ENCODE measurements around the gene APOBEC3H. TPM values are rescaled to one million over a fixed set of nuclear protein-coding genes. Genes with fewer than 3 reads are reported as not detected.

The APOBEC3H gene
- total RNA-seq, 1 experiment from 2014 or later = 1.2 TPM

GRCh38 chr22:39142088-39142680 is 45.1 kb downstream of the APOBEC3H start:
- ChIA-PET CTCF (interaction anchor here (0.6 kb wide), 1 partner anchor 174 kb away, joined by 3 read pairs; no protein-coding TSS in a partner anchor), POLR2A (interaction anchor here (0.6 to 1.2 kb wide), 3 partner anchors 128 to 437 kb away, joined by 3 to 5 read pairs (median 3); partner anchors contain the start of genes APOBEC3C, GTPBP1 and RPL3)
- H3K9me3 Mint-ChIP-seq (ENCODE audit: unreplicated experiment) = no peaks in the 10 kb centered on the region
- H3K27me3 Mint-ChIP-seq (ENCODE audit: insufficient read depth, unreplicated experiment) = no peaks in the 10 kb centered on the region
- DNase-seq (ENCODE audit: unreplicated experiment) = no peak
- no peak overlapping the region for H3K4me3 Mint-ChIP-seq (ENCODE audit: unreplicated experiment)
- no peak overlapping the region for H3K27ac Mint-ChIP-seq (ENCODE audit: low read depth, unreplicated experiment)
- H3K36me3 Mint-ChIP-seq (ENCODE audit: insufficient read depth, unreplicated experiment) = no peaks in the 10 kb centered on the region
- H3K4me1 Mint-ChIP-seq (ENCODE audit: insufficient read depth, unreplicated experiment) = no peaks in the 10 kb centered on the region
- no TSS peak for BruUV-seq (replicated peaks)
- intact Hi-C loops (cut with micrococcal nuclease) = no loop called here
- no peak for TF ChIP-seq CTCF (IDR thresholded peaks at IDR 0.05; ENCODE audit: unreplicated experiment)

GRCh38 chr22:39144101-39144767 is 47.2 kb downstream of the APOBEC3H start:
- TF ChIP-seq CTCF (IDR thresholded peaks at IDR 0.05; ENCODE audit: unreplicated experiment) = no peak
- Mint-ChIP-seq H3K9me3 (ENCODE audit: unreplicated experiment) (no peaks in the 10 kb centered on the region), H3K27ac (ENCODE audit: low read depth, unreplicated experiment) (no peak overlapping the region), H3K36me3 (ENCODE audit: insufficient read depth, unreplicated experiment) (no peaks in the 10 kb centered on the region), H3K4me3 (ENCODE audit: unreplicated experiment) (peak overlapping the region; percentile 72), H3K4me1 (ENCODE audit: insufficient read depth, unreplicated experiment) (no peaks in the 10 kb centered on the region), H3K27me3 (ENCODE audit: insufficient read depth, unreplicated experiment) (no peaks in the 10 kb centered on the region)
- ChIA-PET POLR2A (no interaction called here), CTCF (no interaction called here)
- no TSS peak for BruUV-seq (replicated peaks)
- intact Hi-C loops (cut with micrococcal nuclease) = no loop called here
- peak; percentile 14 for DNase-seq (ENCODE audit: unreplicated experiment)

GRCh38 chr22:39146256-39147101 is 49.4 kb downstream of the APOBEC3H start:
- no peaks in the 10 kb centered on the region for H3K4me1 Mint-ChIP-seq (ENCODE audit: insufficient read depth, unreplicated experiment)
- ChIA-PET CTCF (no interaction called here), POLR2A (no interaction called here)
- intact Hi-C loops (cut with micrococcal nuclease) = no loop called here
- peak overlapping the region; percentile 72 for H3K4me3 Mint-ChIP-seq (ENCODE audit: unreplicated experiment)
- no TSS peak for BruUV-seq (replicated peaks)
- peak overlapping the region; percentile 75 for H3K27ac Mint-ChIP-seq (ENCODE audit: low read depth, unreplicated experiment)
- no peak for DNase-seq (ENCODE audit: unreplicated experiment)
- TF ChIP-seq CTCF (IDR thresholded peaks at IDR 0.05; ENCODE audit: unreplicated experiment) = no peak
- no peaks in the 10 kb centered on the region for H3K36me3 Mint-ChIP-seq (ENCODE audit: insufficient read depth, unreplicated experiment)
- no peaks in the 10 kb centered on the region for H3K27me3 Mint-ChIP-seq (ENCODE audit: insufficient read depth, unreplicated experiment)
- no peaks in the 10 kb centered on the region for H3K9me3 Mint-ChIP-seq (ENCODE audit: unreplicated experiment)
